NCI-H774 (cell line): ENCODE results near the gene HPS5.
"Not testable (repeated sequence)": the region's sequence is repeated elsewhere in the genome, so short reads cannot be mapped to it uniquely, and the experiment has no call there.

ENCODE experiments used
- DNase-seq: peaks from one replicate; lab custom pipeline; 2025; lab: John Stamatoyannopoulos, UW

The HPS5 gene

DNA sequence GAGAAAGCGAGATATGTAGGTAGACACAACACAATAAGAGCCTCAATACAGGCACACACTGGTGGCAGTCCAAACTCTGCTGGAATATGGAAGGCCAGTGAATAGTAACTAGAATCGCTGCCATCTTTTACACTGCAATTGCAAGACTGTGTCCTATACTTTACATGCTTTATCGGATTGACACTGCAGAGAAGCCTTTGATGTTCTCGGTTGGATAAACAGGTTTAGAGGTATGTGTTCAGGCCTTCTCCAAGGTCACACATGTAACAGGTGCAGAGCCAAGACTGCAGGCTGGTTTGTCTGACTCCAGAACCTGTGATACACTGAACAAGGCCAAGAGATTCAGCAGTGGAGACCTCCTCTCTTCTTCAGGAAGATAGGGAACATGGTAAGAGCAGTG is 50.7 kb downstream of the HPS5 start:
- no peak for DNase-seq

DNA sequence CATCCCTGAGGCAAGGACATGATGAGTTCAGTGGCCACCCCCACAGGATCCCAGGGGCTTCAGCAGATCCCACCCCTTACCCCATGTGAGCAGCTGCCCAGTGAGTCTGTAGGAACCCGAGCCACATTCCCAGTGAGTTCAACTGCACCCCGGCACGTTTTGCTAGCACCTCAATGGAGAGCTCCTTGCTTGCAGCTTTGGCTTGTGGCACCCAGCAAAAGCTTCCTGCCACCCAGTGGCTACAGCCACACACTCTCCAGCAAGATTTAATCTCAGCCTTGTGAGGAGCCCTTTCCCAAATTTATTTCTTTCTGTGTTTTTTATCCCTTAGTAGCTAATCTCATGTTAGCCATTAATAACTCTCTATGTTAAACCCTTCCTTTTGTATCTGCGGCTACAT is 51.8 kb downstream of the HPS5 start:
- no peak for DNase-seq

DNA sequence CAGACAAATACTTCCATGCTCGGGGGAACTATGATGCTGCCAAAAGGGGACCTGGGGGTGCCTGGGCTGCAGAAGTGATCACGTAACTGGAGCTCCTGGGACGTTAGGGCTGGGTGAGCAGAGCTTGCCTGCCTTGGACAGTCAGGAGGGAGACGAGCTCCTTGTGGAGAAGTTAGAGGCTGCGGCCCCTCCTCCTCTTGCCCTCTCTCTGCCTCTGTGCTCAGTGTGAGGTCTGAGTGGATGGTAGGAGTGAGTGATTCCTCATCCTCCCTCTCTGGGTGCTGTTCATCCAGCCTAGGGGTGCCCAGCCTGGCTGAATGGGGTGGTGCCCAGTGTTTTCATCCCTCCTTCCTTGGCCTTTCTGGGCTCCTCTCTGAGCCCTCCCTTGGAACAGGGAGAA is 52.7 kb downstream of the HPS5 start:
- not testable (repeated sequence) for DNase-seq

DNA sequence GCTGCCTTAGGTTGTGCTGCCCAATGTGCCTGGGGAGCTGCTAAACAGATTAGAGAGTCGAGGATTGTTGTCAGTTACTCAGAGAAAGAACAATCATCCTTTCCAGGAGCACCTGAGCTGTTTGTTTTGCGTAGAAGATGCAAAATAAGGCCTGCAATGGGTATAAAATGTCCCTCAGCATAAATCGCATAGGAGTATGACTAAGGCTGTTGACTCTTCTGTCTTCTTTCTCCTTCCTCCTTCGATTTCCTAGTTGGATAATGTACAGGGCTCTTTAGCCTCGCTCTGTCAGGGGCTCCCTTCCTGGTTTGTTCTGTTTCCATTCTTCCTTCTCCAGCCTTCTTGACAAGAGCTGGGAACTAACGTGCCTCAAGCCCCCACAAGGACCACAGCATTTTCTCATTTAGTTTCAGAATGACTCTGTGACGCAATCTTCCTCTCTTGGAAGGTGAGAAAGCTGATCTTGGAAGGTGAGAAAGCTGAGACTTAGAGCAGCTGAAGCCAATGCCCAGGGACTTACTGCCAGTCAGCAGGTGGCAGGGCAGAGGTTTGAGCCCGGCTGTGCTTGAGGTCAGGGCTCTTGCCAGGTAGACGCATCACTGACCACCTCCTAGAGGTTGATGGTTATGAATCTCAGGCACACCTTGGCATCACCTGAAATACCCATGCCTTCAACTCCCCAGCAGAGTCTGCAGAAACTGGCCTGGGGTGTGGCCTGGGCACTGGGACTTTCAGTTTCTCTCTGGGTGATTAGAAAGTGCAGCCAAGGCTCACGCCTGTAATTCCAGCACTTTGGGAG is 54.4 kb downstream of the HPS5 start:
- not testable (repeated sequence) for DNase-seq

DNA sequence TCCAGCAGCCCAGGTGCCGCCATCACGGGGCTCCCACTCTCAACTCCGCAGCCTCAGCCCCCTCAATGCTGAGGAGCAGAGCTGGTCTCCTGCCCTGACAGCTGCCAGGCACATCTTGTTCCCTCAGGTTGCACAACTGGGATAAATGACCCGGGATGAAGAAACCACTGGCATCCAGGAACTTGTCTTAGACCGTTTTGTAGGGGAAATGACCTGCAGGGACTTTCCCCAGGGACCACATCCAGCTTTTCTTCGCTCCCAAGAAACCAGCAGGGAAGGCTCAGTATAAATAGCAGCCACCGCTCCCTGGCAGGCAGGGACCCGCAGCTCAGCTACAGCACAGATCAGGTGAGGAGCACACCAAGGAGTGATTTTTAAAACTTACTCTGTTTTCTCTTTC is 56.0 kb downstream of the HPS5 start, which contains the start of gene SAA1:
Gene SAA1, plus strand, starts transcription at position 316 of the 400 bp plus-strand sequence. CDS start 624 bp downstream, outside the sequence.
- no peak for DNase-seq

DNA sequence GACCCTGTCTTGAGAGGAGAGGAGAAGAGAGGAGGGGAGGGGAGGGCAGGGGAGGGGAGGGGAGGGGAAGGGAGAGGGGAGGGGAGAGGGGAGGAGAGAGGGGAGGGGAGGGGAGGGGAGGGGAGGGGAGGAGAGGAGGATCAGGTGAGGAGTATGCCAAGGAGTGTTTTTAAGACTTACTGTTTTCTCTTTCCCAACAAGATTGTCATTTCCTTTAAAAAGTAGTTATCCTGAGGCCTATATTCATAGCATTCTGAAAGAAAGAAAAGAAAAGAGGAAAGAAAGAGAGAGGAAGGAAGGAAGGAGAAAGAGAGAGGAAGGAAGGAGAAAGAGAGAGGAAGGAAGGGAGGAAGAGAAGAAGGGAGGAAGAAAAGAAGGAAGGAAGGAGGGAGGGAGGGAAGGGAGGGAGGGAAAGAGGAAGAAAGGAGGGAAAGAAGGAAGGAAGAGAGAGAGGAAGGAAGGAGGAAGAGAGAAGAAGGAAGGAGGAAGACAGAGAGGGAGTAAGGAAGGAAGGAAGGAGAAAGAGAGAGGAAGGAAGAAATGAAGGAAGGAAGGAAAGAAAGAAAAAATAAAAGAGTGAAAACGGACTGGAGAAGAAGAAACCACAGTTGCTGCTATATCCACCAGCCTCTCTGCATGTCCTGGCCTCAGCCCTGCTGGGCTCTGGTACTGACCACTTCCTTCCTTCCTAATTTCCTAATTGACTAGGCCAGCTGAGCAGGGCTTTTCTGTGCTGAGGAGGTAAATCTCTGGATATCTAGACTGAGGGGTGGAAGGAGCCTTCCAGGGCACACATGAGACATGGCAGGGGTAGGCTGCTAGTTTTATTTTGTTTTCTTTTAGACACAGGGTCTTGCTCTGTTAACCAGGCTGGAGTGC is 57.0 kb downstream of the HPS5 start:
- no peak for DNase-seq

DNA sequence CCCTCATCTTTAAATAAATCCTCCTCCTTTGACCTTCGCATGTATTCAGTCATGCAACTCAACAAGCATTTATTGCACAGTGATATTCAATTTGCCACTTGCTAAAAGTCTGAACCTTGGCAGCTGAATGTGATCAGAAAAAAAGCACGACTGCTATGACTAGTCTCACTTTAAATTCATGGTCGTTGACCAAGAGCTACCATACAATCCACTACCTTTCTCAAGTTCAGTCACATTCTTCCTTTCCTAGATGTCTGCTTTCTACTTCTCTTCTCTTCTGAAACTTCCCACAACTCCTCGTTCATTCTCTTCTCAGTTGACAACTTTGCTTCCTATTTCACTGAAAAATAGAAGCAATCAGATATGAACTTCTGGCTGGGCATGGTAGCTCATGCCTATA is 57.9 kb downstream of the HPS5 start:
- DNase-seq: no peak

DNA sequence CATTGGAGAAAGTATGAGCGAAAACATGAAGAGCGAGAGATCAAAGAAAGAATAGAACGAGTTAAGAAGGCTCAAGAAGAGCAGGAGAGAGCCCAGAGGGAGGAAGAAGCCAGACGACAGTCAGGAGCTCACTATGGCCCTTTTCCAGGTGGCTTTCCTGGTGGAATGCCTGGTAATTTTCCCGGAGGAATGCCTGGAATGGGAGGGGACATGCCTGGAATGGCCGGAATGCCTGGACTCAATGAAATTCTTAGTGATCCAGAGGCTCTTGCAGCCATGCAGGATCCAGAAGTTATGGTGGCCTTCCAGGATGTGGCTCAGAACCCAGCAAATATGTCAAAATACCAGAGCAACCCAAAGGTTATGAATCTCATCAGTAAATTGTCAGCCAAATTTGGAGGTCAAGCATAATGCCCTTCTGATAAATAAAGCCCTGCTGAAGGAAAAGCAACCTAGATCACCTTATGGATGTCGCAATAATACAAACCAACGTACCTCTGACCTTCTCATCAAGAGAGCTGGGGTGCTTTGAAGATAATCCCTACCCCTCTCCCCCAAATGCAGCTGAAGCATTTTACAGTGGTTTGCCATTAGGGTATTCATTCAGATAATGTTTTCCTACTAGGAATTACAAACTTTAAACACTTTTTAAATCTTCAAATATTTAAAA is 59.1 kb downstream of the HPS5 start:
- not testable (repeated sequence) for DNase-seq

DNA sequence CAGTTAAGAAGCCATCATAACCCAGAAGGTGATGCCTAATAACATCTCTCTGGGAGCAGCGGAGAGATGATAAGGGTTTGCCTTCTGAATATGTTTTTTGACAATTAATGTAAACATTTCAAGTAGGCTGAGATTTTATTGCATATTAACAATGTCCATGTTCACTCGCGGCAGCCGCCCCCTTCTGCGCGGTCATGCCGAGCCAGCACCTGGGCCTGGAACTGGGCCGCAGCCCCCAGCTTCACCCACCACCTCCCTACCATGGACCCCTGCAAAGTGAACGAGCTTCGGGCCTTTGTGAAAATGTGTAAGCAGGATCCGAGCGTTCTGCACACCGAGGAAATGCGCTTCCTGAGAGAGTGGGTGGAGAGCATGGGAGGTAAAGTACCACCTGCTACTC is 60.2 kb downstream of the HPS5 start:
- no peak for DNase-seq

DNA sequence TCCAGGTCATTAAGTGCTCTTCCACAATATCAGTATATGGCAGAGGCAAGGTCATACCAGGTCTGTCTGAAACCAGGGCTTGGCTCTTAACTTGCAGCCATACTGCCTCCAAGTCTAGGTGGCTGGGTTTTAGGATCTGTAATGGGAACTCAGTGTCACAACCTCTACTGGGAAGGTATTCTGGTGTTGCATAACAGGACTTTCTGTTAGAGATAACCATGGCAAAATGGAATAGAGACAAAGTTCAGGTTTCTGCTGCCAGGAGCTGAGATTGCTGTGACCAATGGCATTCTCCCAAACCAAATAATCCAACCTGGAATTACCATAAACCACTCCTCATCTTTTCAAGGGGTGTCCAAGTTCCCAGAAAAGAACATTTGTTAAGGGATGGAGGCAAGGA is 62.7 kb downstream of the HPS5 start:
- no peak for DNase-seq

DNA sequence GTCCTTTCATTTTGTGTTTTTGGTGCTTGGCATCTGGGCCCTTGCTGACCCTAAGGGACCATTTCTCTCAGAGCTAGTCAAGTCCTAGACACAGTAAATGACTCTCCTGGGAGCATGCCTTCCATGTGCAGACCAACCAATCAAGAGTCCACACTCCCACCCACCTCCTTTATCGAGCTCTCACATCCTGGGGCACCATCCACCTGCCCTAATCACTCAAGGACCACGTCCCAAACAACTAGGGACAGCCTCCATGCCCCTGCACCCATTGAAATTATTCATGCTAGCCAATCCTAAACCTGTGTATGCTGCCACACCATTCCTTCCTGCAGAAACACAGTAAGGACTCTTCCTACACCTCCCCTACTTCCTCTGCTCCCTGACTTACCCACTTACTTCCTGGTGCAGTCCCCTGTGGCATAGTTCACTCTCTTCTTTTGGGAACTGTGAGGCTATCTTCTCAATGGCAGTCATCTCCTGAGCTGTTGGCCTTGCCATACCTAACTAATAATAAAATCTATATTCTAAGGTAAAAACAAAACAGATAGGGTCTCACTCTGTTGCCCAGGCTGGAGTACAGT is 67.1 kb downstream of the HPS5 start:
- no peak for DNase-seq

DNA sequence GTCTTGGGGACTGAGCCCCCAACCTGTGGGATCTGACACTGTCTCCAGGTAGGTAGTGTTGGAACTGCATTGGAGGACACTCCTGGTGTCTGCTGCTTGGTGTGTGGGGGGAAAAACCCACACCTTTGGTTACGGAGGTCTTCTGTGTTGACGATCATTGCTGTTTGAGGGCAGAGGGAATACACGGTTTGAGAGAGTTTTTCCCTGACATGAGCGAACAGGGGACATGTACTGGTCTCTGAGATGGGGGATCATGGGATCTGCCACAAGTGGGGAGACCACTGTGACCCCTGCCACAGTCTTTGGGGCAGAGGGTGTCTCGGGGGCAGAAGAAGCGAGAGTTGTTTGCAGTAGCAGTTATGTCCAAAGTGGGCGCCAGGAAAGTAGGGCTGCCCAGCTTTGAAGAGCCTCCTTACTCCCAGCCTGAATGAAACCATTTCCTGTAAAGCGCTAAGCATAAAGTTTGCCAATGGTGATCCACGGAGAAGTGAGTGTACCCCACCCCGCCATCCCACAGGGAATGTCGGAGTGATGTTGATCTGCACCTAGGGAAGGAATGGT is 68.1 kb downstream of the HPS5 start:
- no peak for DNase-seq

DNA sequence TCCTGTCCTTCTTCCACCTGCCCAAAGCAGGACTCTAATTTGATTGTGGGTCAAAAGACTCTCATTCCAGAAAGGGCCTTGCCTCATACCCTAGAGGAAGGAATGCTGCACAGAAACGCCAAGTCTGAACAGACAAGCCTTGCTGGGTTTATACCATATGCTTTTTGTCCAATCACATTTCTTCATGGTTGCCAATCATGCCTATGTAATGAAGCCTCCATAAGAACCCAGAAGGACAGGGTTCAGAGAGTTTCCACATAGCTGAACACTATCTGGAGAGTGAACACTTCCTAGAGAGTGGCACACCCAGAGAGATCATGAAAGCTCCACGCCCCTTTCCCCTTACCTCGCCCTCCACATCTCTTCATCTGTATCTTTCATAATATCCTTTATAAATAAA is 68.7 kb downstream of the HPS5 start:
- no peak for DNase-seq

DNA sequence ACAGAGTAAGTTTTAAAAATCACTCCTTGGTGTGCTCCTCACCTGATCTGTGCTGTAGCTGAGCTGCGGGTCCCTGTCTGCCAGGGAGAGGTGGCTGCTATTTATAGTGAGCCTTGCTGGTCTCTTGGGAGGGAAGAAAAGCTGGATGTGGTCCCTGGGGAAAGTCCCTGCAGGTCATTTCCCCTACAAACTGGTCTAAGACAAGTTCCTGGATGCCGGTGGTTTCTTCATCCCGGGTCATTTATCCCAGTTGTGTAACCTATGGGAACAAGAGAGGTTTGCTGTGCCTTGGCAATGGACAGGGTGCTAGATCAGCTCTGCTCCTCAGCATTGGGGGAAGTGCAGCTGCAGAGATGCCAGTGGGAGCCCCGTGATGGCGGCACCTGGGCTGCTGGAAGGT is 73.4 kb downstream of the HPS5 start, which contains the start of gene SAA2:
Gene SAA2, minus strand, starts transcription at position 108 of the 400 bp plus-strand sequence. CDS start 657 bp downstream, outside the sequence.
- DNase-seq: no peak

DNA sequence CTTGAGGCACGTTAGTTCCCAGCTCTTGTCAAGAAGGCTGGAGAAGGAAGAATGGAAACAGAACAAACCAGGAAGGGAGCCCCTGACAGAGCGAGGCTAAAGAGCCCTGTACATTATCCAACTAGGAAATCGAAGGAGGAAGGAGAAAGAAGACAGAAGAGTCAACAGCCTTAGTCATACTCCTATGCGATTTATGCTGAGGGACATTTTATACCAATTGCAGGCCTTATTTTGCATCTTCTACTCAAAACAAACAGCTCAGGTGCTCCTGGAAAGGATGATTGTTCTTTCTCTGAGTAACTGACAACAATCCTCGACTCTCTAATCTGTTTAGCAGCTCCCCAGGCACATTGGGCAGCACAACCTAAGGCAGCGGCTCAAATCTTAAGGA is 74.8 kb downstream of the HPS5 start:
- not testable (repeated sequence) for DNase-seq

DNA sequence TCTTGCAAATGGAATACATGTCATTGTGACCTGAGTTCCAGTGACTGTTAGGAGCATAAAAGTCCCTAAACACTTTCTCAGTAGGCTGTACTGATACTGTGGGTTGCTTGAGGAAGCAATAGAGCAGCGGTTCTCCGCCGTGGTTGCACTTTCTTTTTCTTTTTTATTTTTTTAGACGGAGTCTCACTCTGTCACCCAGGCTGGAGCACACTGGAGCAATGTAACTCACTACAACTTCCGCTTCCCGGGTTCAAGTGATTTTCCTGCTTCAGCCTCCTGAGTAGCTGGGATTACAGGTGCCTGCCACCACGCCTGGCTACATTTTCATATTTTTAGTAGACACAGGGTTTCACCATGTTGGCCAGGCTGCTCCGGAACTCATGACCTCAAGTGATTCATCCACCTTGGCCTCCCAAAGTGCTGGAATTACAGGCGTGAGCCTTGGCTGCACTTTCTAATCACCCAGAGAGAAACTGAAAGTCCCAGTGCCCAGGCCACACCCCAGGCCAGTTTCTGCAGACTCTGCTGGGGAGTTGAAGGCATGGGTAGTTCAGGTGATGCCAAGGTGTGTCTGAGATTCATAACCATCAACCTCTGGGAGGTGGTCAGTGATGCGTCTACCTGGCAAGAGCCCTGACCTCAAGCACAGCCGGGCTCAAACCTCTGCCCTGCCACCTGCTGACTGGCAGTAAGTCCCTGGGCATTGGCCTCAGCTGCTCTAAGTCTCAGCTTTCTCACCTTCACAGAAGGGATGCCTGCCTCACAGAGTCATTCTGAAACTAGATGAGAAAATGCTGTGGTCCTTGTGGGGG is 75.4 kb downstream of the HPS5 start:
- DNase-seq: not testable (repeated sequence)

DNA sequence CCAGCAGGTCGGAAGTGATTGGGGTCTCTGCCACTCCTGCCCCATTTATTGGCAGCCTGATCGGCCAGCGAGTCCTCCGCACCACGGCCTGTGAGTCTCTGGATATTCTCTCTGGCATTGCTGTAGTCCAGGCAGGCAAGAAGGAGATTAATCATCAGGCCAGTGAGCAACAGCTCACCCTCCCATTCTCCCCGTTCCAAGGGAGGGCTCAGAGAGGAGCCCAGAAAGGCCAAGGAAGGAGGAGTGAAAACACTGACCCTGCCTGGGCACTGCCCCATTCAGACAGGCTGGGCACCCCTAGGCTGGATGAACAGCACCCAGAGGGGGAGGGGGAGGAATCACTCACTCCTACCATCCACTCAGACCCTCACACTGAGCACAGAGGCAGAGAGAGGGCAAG is 76.5 kb downstream of the HPS5 start:
- no peak for DNase-seq

DNA sequence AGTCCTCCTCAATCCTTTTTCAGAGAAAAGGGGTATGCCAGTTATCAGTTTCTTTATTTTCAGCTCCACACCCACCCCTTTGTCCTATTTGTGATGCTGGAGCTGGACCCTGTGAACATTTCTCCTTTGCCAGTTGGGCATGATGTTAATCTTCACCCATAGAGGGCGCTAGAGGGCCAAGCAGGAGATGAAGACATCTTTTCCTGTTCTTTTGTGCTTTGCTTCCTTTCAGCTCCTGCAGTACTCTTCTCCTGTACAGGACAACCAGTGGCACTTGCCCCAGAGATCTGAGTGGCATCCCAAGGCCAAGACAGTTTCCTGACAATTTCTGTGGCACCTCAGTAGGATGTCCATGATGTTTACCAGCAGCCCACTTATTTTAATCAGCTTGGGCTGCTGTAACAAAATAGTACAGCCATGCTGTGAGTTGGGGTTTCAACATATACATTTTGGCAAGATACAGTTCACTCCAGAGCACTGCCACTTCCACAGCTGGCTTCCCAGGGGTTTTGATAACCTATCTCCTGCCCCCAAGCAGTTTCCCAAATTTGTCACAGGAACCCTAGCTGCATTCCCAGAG is 78.1 kb downstream of the HPS5 start:
- peak; percentile 6 for DNase-seq

DNA sequence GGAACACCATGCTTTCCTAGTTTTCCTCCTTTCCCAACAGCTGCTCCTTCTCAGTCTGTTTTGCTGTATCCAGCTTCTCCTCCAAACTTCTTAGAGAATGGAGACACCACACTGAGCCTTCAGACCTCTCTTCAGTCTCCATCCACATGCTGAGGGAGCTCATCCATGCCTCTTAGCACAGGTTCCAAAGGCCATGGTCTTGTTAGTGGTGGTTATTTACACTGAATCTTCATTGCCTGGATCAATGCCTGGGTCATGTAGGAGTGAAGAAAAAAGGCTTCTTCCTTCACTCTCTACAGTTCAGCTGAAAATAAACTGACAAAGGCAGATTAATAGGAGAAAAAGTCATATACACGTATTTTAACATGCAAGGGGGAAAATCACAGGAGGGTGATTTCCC is 82.3 kb downstream of the HPS5 start:
- DNase-seq: no peak

DNA sequence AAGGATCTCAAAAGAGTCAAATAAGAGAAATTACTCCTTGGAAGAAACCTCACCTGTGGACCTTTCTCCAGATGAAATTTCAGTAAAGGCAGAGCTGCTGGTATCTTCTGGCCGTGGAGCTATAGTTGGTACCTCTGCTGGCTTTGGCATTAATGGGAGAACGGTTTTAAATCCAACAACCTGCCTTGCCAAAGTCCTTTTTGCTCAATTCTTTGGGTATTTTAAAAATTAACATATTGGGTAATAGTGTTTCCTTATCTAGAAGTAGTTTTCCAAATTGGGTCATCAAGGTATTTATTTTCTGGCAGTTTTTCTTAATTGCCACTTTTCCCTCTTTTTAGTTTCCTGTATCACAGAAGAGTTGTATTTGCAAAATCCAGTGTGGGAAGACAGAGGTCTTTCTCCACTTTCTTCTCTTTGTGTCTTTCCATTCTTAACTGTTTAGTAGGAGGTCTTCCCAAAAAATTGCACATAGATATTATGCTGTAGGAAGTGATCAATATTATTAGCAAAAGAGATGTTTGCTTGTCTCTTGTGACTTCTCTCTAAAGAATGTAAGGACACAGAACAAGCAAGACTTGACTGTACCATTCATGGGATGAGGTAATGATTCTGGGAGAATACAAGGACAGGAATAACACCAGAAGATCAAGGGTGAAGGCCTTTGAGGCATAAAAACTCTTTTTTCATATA is 85.1 kb downstream of the HPS5 start, which contains the start of gene SAA4:
Gene SAA4, minus strand, starts transcription at position 139 of the 693 bp plus-strand sequence. CDS start 876 bp downstream, outside the sequence.
- no peak for DNase-seq
